ENCODE results near the gene GPBP1L1.
"Not testable (repeated sequence)": the region's sequence is repeated elsewhere in the genome, so short reads cannot be mapped to it uniquely, and the experiment has no call there.

DNA sequence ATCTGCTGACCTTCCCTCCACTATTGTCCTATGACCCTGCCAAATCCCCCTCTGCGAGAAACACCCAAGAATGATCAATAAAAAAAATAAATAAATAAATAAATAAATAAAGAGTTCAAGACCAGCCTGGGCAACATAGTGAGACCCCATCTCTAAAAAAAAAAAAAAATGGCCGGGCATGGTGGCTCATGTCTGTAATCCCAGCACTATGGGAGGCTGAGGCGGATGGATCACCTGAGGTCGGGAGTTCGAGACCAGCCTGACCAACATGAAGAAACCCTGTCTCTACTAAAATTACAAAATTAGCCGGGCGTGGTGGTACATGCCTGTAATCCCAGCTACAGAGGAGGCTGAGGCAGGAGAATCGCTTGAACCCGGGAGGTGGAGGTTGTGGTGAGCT is 39.7 kb upstream of the GPBP1L1 start:
- TF ChIP-seq POLR2A, POLR2AphosphoS5 (IDR thresholded peaks at IDR 0.05; ENCODE audit: low read depth, low read length): not testable (repeated sequence)
